Mesodermal cell (in vitro differentiated cells): ENCODE data around the gene WWTR1.
A peak's percentile ranks its signal among the peaks of the same experiment; 100 is the strongest.

Source experiments
- H3K27ac ChIP-seq: 2 replicates; pipeline ENCODE4 v1.7.0; 2013; ENCODE audit warnings: mild to moderate bottlenecking, low read depth, low read length, moderate library complexity; ENCODE audit not compliant: severe bottlenecking
- H3K36me3 ChIP-seq: 2 replicates; pipeline ENCODE4 v1.7.1; 2013; ENCODE audit warnings: mild to moderate bottlenecking, low read length, moderate library complexity; ENCODE audit not compliant: control insufficient read depth, insufficient read depth
- H3K4me1 ChIP-seq: one replicate; pipeline ENCODE4 v1.7.1; 2013; ENCODE audit warnings: mild to moderate bottlenecking, low read length; ENCODE audit not compliant: insufficient read depth, control insufficient read depth, poor library complexity, severe bottlenecking
- H3K4me3 ChIP-seq: 2 replicates; pipeline ENCODE4 v1.7.0; 2013; ENCODE audit warnings: low read length, control low read depth, mild to moderate bottlenecking; ENCODE audit not compliant: insufficient read depth, poor library complexity, severe bottlenecking; ENCODE audit errors: extremely low read depth
- H3K9me3 ChIP-seq: 2 replicates; pipeline ENCODE4 v1.7.1; 2013; ENCODE audit warnings: mild to moderate bottlenecking, low read length, moderate library complexity; ENCODE audit not compliant: control insufficient read depth
- WGBS, 2 experiments: methylation state at CpG; one replicate each; pipeline ENCODE4 v1.1.5; 2013; ENCODE audit warnings: missing lambda C conversion rate in 2 of 2; ENCODE audit not compliant: insufficient coverage in 2 of 2; 5-methylcytosine and 5-hydroxymethylcytosine counted together

Gene WWTR1

GRCh38 chr3:149609595-149609994 lies 48.2 kb downstream of the WWTR1 start:
- WGBS, 2 experiments: 52 to 62% methylated on average over 2 to 3 of the region's 4 CpGs
- Histone ChIP-seq H3K4me1 (peaks cover 31% of the 10 kb centered on the region), H3K36me3 (peaks cover 7% of the 10 kb centered on the region), H3K4me3 (no peak overlapping the region), H3K27ac (peak overlapping the region; percentile 71), H3K9me3 (no peaks in the 10 kb centered on the region)

DNA sequence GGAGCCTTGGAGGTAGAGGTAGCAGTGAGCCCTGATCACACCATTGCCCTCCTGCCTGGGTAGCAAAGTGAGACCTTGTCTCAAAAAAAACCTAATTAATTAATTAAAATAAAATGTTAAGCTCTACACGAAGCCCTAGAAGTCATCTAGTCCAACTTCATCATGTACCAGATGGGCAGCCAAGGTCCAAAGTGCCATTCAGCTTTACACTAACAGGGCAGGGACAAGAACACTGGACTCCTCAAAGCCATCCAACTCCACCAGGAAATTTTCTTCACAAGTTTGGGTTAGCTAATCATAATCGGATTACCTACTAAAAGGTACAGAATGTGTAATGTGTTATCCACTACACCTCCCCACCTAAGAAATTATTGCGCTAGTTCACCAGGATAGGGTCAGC lies 48.8 kb downstream of the WWTR1 start:
- no peak overlapping the region for H3K4me3 ChIP-seq
- H3K27ac ChIP-seq: no peak overlapping the region
- H3K36me3 ChIP-seq: peaks cover 7% of the 10 kb centered on the region
- H3K9me3 ChIP-seq: no peaks in the 10 kb centered on the region
- H3K4me1 ChIP-seq: peaks cover 37% of the 10 kb centered on the region
- 100% methylated on average over 1 of the region's 3 CpGs; no CpG with 5 or more reads in 1 of the 2 experiments for WGBS, 2 experiments

GRCh38 chr3:149605902-149606301 lies 51.9 kb downstream of the WWTR1 start:
- no peaks in the 10 kb centered on the region for H3K9me3 ChIP-seq
- H3K36me3 ChIP-seq: peaks cover 2% of the 10 kb centered on the region
- no peak overlapping the region for H3K4me3 ChIP-seq
- H3K4me1 ChIP-seq: peaks cover 42% of the 10 kb centered on the region
- H3K27ac ChIP-seq: peak overlapping the region; percentile 68
- 78 to 100% methylated on average over 1 of the region's 2 CpGs for WGBS, 2 experiments

DNA sequence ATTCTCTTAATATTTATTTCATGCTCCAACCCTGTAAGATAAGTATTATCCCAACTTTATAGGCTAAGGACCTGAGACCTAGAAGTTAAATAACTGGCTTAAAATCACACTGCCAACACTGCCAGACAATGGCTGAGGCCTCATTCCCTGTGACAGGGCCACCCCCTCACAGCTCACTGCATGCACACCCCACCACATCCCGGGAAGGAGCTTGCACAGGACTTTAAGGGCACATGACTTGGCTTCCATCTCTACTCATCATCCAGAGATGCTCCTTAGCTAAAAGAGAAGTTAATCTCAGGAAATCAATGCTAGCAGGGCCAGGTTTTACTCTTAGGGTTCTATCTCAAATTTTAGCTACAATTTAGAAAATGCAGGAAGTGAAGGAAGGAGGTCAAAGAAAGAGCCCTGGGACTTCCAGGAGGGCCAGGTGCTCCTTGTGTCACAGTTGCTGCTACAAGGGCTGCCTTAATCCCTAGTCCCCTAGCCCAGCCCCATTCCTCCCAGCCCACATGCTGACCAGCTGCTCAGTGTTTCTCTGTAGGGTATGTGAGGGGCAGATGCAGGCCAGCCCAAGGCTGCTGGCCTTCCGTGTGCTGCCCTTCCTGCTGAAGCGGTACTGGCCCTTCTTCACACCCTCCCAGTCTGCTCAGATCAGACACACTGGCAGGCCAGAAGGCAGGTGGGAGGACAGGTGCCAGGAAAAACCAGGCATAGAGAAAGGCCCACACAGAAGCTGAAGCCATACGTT lies 53.5 kb downstream of the WWTR1 start:
- 83 to 84% methylated on average over 2 to 3 of the region's 4 CpGs for WGBS, 2 experiments
- peaks cover 8% of the 10 kb centered on the region for H3K36me3 ChIP-seq
- no peak overlapping the region for H3K4me3 ChIP-seq
- H3K27ac ChIP-seq: peak overlapping the region; percentile 76
- H3K4me1 ChIP-seq: peaks cover 37% of the 10 kb centered on the region
- no peaks in the 10 kb centered on the region for H3K9me3 ChIP-seq

DNA sequence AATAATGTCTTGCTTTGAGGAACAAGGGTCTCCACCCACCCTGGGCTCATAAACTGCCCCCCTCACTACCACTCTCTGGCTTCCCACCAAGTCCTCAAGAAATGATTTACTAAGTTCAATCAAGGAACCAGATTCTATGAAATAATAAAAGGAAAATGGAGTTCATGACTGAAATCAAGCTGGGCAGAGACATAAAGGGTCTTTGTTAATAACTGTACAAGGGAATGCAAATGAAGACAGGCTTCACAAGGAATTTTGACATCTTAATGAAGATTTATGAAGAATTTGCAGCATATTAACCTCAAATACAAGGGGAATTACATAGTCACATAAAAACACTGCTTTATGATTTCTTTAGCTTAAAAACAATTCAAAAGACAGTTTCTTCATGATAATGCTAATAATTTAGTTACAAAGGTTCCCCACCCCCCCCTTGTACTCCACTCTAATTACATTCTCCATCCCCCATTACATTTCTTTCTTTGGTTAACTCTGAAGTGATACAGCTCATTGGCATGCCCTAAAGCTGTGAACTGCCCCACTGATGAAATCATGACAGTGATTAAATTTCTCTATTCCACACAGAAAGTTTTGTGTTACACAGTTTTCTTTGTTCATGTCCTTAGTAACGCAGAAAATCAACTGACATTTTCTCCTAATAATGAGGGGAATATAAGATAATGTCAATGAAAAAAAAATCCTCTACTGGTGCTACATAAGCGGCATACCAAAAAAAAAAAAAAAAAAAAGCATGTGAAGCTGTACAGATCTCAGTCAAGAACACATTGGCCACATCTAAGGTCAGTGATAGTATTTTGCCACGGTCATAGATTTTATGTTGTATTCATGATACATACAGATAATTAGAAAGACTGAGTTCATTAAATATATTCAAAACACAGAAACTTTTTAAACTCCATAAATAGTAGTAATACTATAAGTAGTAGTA lies 54.4 kb downstream of the WWTR1 start:
- peak overlapping the region; percentile 76 for H3K27ac ChIP-seq
- no CpG with 5 or more reads among the region's 3 CpGs for WGBS, 2 experiments

DNA sequence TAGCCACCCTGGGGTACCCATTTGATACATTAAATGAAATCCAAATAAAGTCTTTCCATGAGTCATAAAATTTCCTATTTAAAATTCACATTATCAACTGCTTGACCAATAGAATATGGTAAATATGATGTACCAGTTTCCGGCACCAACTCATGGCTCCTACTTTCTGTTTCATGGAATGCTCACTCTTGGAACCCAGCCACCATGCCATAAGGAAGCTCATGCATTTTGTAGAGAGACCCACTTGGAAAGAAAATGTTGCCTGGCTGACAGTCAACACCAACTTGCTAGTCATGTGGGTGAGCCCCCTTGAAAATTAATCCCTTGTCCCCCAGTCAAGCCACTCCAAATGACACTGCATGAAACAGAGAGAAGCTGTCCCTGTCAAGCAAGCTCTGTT lies 57.2 kb downstream of the WWTR1 start:
- no peak overlapping the region for H3K4me3 ChIP-seq
- H3K36me3 ChIP-seq: peaks cover 15% of the 10 kb centered on the region
- no peak overlapping the region for H3K27ac ChIP-seq
- peaks cover 22% of the 10 kb centered on the region for H3K4me1 ChIP-seq
- no peaks in the 10 kb centered on the region for H3K9me3 ChIP-seq
- no CpG with 5 or more reads among the region's 1 CpG for WGBS, 2 experiments

More for the DNA sequence above, 54.4 kb downstream of the WWTR1 start:
- H3K4me1 ChIP-seq: peaks cover 34% of the 10 kb centered on the region
- H3K36me3 ChIP-seq: peaks cover 8% of the 10 kb centered on the region
- no peaks in the 10 kb centered on the region for H3K9me3 ChIP-seq
- H3K4me3 ChIP-seq: no peak overlapping the region

DNA sequence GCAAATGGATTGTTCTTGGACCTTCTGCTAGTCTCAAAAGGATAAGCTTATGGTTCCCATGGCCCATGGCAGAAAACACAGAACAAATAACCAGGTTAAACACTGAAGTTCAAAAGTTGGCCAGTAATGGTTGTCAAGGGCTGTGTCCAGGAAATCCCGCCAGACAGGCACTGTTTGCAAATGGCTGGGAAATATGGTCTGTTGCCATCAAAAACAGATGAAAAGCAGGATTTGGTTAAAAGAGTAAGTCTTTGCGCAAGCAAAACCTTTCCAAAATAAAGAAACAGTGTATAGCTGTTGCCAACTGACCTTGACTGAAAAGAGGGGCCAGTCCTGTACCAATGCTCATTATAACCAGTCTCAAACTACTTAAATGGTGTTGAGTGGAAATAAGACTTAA lies 58.6 kb downstream of the WWTR1 start:
- no peaks in the 10 kb centered on the region for H3K9me3 ChIP-seq
- no peak overlapping the region for H3K27ac ChIP-seq
- H3K4me3 ChIP-seq: no peak overlapping the region
- peaks cover 8% of the 10 kb centered on the region for H3K4me1 ChIP-seq
- WGBS, 2 experiments: 100% methylated on average over 1 of the region's 2 CpGs
- H3K36me3 ChIP-seq: peaks cover 15% of the 10 kb centered on the region

DNA sequence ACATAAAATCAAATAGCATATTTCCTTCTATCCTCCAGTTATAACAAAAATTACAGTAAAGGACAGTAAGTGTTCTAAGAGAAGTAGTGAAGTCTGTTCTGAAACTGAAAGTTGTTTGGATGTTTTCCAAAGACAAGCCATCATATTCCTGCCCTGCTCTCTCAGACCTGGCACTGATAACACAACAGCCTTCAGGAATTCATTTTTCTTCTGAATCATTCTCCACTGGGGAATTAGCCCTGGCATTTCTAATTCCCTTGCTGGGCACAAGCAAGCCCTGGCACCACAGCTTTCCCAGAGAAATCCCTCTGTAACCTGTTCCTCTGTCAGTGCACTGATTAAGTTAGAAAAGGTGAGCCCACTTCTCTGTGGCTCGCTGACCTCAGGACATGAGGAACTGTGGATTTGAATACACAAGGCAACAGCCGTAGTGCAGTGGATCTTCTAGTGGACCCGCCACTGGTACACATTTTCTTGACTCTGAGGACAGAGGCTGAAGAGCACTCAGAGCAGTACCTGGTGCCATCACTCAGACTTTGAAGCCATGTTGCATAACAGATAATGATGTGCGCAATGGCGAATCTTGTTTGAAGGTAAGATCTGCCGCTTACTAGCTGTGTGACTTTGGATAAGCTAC lies 61.6 kb downstream of the WWTR1 start:
- Histone ChIP-seq H3K27ac (no peak overlapping the region), H3K9me3 (no peaks in the 10 kb centered on the region), H3K4me3 (no peak overlapping the region), H3K4me1 (peaks cover 10% of the 10 kb centered on the region), H3K36me3 (peaks cover 15% of the 10 kb centered on the region)
- 97 to 98% methylated on average over 5 to 6 of the region's 6 CpGs for WGBS, 2 experiments

GRCh38 chr3:149593418-149594160 lies 64.2 kb downstream of the WWTR1 start:
- Histone ChIP-seq H3K9me3 (no peaks in the 10 kb centered on the region), H3K27ac (peak overlapping the region; percentile 24), H3K36me3 (peaks cover 9% of the 10 kb centered on the region), H3K4me1 (peaks cover 17% of the 10 kb centered on the region), H3K4me3 (no peak overlapping the region)
- 83% methylated on average over 1 of the region's 8 CpGs; no CpG with 5 or more reads in 1 of the 2 experiments for WGBS, 2 experiments

DNA sequence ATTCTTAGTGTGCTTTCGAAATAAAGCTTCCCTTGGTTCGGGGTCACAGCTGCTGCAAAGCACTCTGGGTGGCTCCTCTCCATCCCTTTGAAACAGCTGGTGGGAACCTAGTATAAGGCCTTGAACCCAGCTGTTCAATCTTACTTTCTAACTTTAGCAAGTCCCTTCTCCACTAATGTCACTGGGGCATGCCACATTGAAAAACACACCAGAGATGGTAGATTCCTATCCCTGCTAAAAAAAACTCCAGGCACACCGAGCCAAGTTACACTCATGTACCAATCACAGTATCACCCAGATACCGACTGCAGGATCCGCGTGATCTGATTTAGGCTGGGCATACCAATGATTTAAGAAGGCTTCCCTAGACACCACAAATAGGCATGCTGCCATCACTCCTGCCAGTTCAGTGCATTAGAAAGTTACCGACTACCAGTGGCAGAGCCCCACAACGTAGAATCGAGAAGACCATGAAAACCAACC lies 65.0 kb downstream of the WWTR1 start:
- 94% methylated on average over 9 of the region's 9 CpGs for WGBS, 2 experiments
- H3K36me3 ChIP-seq: peaks cover 4% of the 10 kb centered on the region
- no peaks in the 10 kb centered on the region for H3K9me3 ChIP-seq
- no peak overlapping the region for H3K27ac ChIP-seq
- no peak overlapping the region for H3K4me3 ChIP-seq
- H3K4me1 ChIP-seq: peaks cover 18% of the 10 kb centered on the region
